HepG2 (cell line): ENCODE data around the gene PREX1. TPM values are rescaled to one million over a fixed set of nuclear protein-coding genes. Genes with fewer than 3 reads are reported as not detected.

Source experiments
- ATAC-seq: fragments of 200-7000 bp; cut with Tn5 transposase; 3 replicates; pipeline ENCODE4 v1.9.1; 2020; ENCODE audit warnings: mild to moderate bottlenecking, moderate library complexity
- BruUV-seq: library from RNA; stranded (reverse); fragments of 400-500 nt; replicated peaks from 2 replicates; lab custom pipeline; 2021; lab: Mats Ljungman, UMichigan
- CTCF ChIA-PET: fragments of 300-600 bp; formaldehyde crosslinking; extraction: SDS; loops from one replicate; lab custom pipeline; 2021; ENCODE audit warnings: low total read pairs, inconsistent platforms, low intra/inter-chr PET ratio; lab: Yijun Ruan, JAX
- POLR2A ChIA-PET: fragments of 350-600 bp; sonication (Branson Sonifier 250); formaldehyde crosslinking; loops from one replicate; lab custom pipeline; 2020; ENCODE audit warnings: antibody characterized with exemption, inconsistent platforms; lab: Yijun Ruan, JAX
- DNase-seq: peaks from one replicate; pipeline ENCODE4 v3.0.0-alpha.2; 2015; ENCODE audit warnings: low spot score
- FAIRE-seq: peaks from 3 replicates; lab custom pipeline; 2011; peaks lifted over from hg19 to GRCh38; lab: Jason Lieb, UNC
- H2AFZ ChIP-seq: one replicate; pipeline ENCODE4 v1.6.1; 2011; ENCODE audit warnings: low read length, inconsistent platforms
- H3K27ac ChIP-seq: fragments of 300-600 bp; 3 replicates; pipeline ENCODE4 v1.8.0; 2011; ENCODE audit warnings: mixed run types, mild to moderate bottlenecking, mixed read lengths, low read length, inconsistent platforms; ENCODE audit not compliant: insufficient read depth; ENCODE audit errors: extremely low read length
- H3K27me3 ChIP-seq, 2 experiments: fragments of 200-600 bp in 1 of 2; 2 replicates in 1 of 2; 3 replicates in 1 of 2; pipeline versions ENCODE4 v1.6.0 to v1.8.0; 2011; ENCODE audit warnings: low read length in 2 of 2, mild to moderate bottlenecking in 2 of 2, moderate library complexity in 2 of 2, inconsistent platforms in 1 of 2; ENCODE audit not compliant: insufficient read depth in 2 of 2, control insufficient read depth in 1 of 2
- H3K36me3 ChIP-seq, 2 experiments: fragments of 200-600 bp in 1 of 2; replicated peaks in 1 of 2; 2 replicates in 1 of 2; 3 replicates in 1 of 2; pipeline versions ENCODE4 v1.5.1 to v1.8.0; 2011; ENCODE audit warnings: low read length in 2 of 2, inconsistent platforms in 1 of 2; ENCODE audit not compliant: insufficient read depth in 2 of 2, control insufficient read depth in 1 of 2
- H3K4me1 ChIP-seq: 2 replicates; pipeline ENCODE4 v1.5.1; 2012; ENCODE audit warnings: low read length, inconsistent platforms; ENCODE audit not compliant: insufficient read depth
- H3K4me2 ChIP-seq: 2 replicates; pipeline ENCODE4 v1.6.0; 2011; ENCODE audit warnings: low read depth, low read length, inconsistent platforms
- H3K4me3 ChIP-seq, 3 experiments: fragments of 200-600 bp in 1 of 3; sonication (generic), shearing (Covaris generic) in 1 of 3; replicated peaks in 1 of 3; 2 replicates each; pipeline ENCODE4 v1.5.1; 2011 to 2016; ENCODE audit warnings: low read length in 3 of 3, inconsistent platforms in 2 of 3, low read depth in 2 of 3, mild to moderate bottlenecking in 2 of 3, control low read depth in 1 of 3, mixed read lengths in 1 of 3; ENCODE audit not compliant: insufficient read depth in 1 of 3
- H3K79me2 ChIP-seq: one replicate; pipeline ENCODE4 v1.6.1; 2011; ENCODE audit warnings: low read length, inconsistent platforms; ENCODE audit not compliant: insufficient read depth
- H3K9ac ChIP-seq: 2 replicates; pipeline ENCODE4 v1.6.0; 2011; ENCODE audit warnings: mild to moderate bottlenecking, low read depth, low read length, inconsistent platforms; ENCODE audit not compliant: insufficient read depth
- H3K9me3 ChIP-seq: 2 replicates; pipeline ENCODE4 v1.5.1; 2012; ENCODE audit warnings: mild to moderate bottlenecking, low read length
- H4K20me1 ChIP-seq: 2 replicates; pipeline ENCODE4 v1.6.0; 2011; ENCODE audit warnings: inconsistent platforms, mild to moderate bottlenecking, low read length, moderate library complexity; ENCODE audit not compliant: insufficient read depth
- ARNT ChIP-seq: fragments of 450-650 bp; IDR thresholded peaks from 2 replicates; pipeline ENCODE4 v1.6.1; 2017
- FOXK1 ChIP-seq: sonication (generic); formaldehyde crosslinking; IDR thresholded peaks from 2 replicates; pipeline ENCODE4 v1.4.0; 2020; ENCODE audit warnings: low read depth, missing genetic modification reagents, borderline replicate concordance
- NR3C1 ChIP-seq: sonication (generic); formaldehyde crosslinking; IDR thresholded peaks from 2 replicates; pipeline ENCODE4 v1.4.0; 2020; ENCODE audit warnings: missing genetic modification reagents
- PATZ1 ChIP-seq: sonication (generic); formaldehyde crosslinking; IDR thresholded peaks from 2 replicates; pipeline ENCODE4 v1.4.0; 2020; ENCODE audit warnings: missing genetic modification reagents
- SALL2 ChIP-seq: sonication (generic); formaldehyde crosslinking; IDR thresholded peaks from 2 replicates; pipeline ENCODE4 v1.8.1; 2023; ENCODE audit warnings: mild to moderate bottlenecking, missing genetic modification reagents, inconsistent platforms
- SMYD3 ChIP-seq: sonication (generic); formaldehyde crosslinking; IDR thresholded peaks from 2 replicates; pipeline ENCODE4 v1.8.1; 2023; ENCODE audit warnings: mild to moderate bottlenecking, missing genetic modification reagents
- ZMYM2 ChIP-seq: sonication (generic); formaldehyde crosslinking; IDR thresholded peaks from 2 replicates; pipeline ENCODE4 v1.8.0; 2022; ENCODE audit warnings: mild to moderate bottlenecking, missing genetic modification reagents
- ZNF331 ChIP-seq: sonication (generic); formaldehyde crosslinking; IDR thresholded peaks from 2 replicates; pipeline ENCODE4 v1.4.0; 2020; ENCODE audit warnings: missing genetic modification reagents
- ZNF598 ChIP-seq: sonication (generic); formaldehyde crosslinking; IDR thresholded peaks from 2 replicates; pipeline ENCODE4 v1.5.1; 2020; ENCODE audit warnings: mild to moderate bottlenecking, missing genetic modification reagents, borderline replicate concordance
- ZSCAN25 ChIP-seq: sonication (generic); formaldehyde crosslinking; IDR thresholded peaks from 2 replicates; pipeline ENCODE4 v1.8.0; 2022; ENCODE audit warnings: mild to moderate bottlenecking, missing genetic modification reagents
- WGBS: methylation state at CpG from one replicate; pipeline ENCODE4 v1.1.6; 2017; ENCODE audit warnings: low lambda C conversion rate; 5-methylcytosine and 5-hydroxymethylcytosine counted together
- in situ Hi-C: cut with HindIII; loops from 2 replicates; pipeline ENCODE4 v1.10.0; 2017; ENCODE audit warnings: low pct_unique_long_range_greater_than_20kb; ENCODE audit not compliant: extremely low pct_ligation_motif_present
- intact Hi-C: fragments of 100-400 bp; cut with micrococcal nuclease; formaldehyde crosslinking; loops from one replicate; pipeline ENCODE4 v1.10.0; 2022; ENCODE audit not compliant: unreplicated experiment
- polyA plus RNA-seq, 8 experiments: library from polyadenylated mRNA; depleted of rRNA in 3 of 8; stranded (reverse) in 7 of 8; unstranded in 1 of 8; fragments of >200 nt; fragmentation: Illumina TruSeq in 4 of 8; extraction: Trizol in 4 of 8; gene quantifications; 2 replicates each; pipeline versions ENCODE4 v1.2.1 to v1.2.3, GENCODE V29; 2011 to 2016; ENCODE audit warnings: low read depth in 4 of 8, missing spikeins in 1 of 8, mixed read lengths in 1 of 8; ENCODE audit not compliant: insufficient read depth in 1 of 8
- total RNA-seq, 5 experiments: library from RNA; depleted of rRNA; stranded (reverse); fragments of >200 nt; fragmentation: Illumina TruSeq; extraction: Trizol; gene quantifications; 2 replicates each; pipeline ENCODE4 v1.2.3, GENCODE V29; 2016; ENCODE audit warnings: low read depth in 1 of 5

The PREX1 gene
- total and polyA plus RNA-seq, 2 of the 13 experiments (the other 11 are each of a cell fraction or from before 2014, with no cell fraction given), result 0.02 to 0.04 TPM

- ChIA-PET POLR2A (no interaction called here), CTCF (no interaction called here)
- H3K79me2 ChIP-seq, result no peaks in the 10 kb centered on the region
- H3K9ac ChIP-seq, result no peak overlapping the region
- no peak for TF ChIP-seq SMYD3 (CRISPR knock-in tag)
- no peak for TF ChIP-seq NR3C1 (CRISPR knock-in tag)
- no peak for TF ChIP-seq PATZ1 (CRISPR knock-in tag)
- no peak for TF ChIP-seq ZNF331 (CRISPR knock-in tag)
- no peak for TF ChIP-seq ZMYM2
- TF ChIP-seq ARNT, result no peak
- no peak for TF ChIP-seq ZSCAN25
- TF ChIP-seq ZNF598 (CRISPR knock-in tag), result no peak
- TF ChIP-seq FOXK1 (CRISPR knock-in tag), result no peak
- no peak for TF ChIP-seq SALL2 (CRISPR knock-in tag)
- H4K20me1 ChIP-seq, result no peaks in the 10 kb centered on the region
- H3K4me3 ChIP-seq, result no peak overlapping the region
- no peaks in the 10 kb centered on the region for H3K36me3 ChIP-seq
- no peak overlapping the region for H2AFZ ChIP-seq
- no peaks in the 10 kb centered on the region for H3K9me3 ChIP-seq
- DNase-seq (no peak), FAIRE-seq (no peak), ATAC-seq (no peak)
- 37% methylated on average over 11 of the region's 13 CpGs for WGBS
- in situ Hi-C loops, result no loop called here
- no peak overlapping the region for H3K4me2 ChIP-seq
- intact Hi-C loops, result no loop called here
- H3K4me1 ChIP-seq, result no peaks in the 10 kb centered on the region
- H3K27ac ChIP-seq, result no peak overlapping the region
- no TSS peak for BruUV-seq
- H3K27me3 ChIP-seq, result peaks cover 9 to 36% of the 10 kb centered on the region in 2 experiments; a peak in 4 of 5 replicates
Measured at GRCh38 chr20:48645666-48646065, 182.1 kb downstream of the PREX1 start.
